GM10248 (cell line): ENCODE results near the gene SULT1A1.
"Not testable (repeated sequence)": the region's sequence is repeated elsewhere in the genome, so short reads cannot be mapped to it uniquely, and the experiment has no call there.

ENCODE experiments used
- CTCF ChIA-PET: fragments of 300-600 bp; sonication (Branson Sonifier 250); formaldehyde crosslinking; extraction: SDS; loops from one replicate; lab custom pipeline; 2021; ENCODE audit warnings: antibody characterized with exemption; lab: Yijun Ruan, JAX
- POLR2A ChIA-PET: fragments of 350-650 bp; sonication (Branson Sonifier 250); formaldehyde crosslinking; extraction: SDS; loops from one replicate; lab custom pipeline; 2020; ENCODE audit warnings: antibody characterized with exemption; lab: Yijun Ruan, JAX
- DNase-seq: peaks from one replicate; pipeline ENCODE4 v3.0.0; 2012; ENCODE audit errors: extremely low spot score
- TF ChIP-seq, protein P1 (sequence below): IDR thresholded peaks from 2 replicates; pipeline ENCODE4 v1.5.1; 2012; ENCODE audit warnings: mild to moderate bottlenecking, low read depth; ENCODE audit errors: extremely low read depth, missing control alignments, control extremely low read depth

The SULT1A1 gene

GRCh38 chr16:28572696-28573510 is 36.9 kb downstream of the SULT1A1 start:
- no peak for DNase-seq
- ChIA-PET CTCF (interaction anchor here (1.2 to 1.4 kb wide), 2 partner anchors 8 to 16 kb away, joined by 4 read pairs; no protein-coding TSS in a partner anchor), POLR2A (no interaction called here)
- TF ChIP-seq, protein P1, sequence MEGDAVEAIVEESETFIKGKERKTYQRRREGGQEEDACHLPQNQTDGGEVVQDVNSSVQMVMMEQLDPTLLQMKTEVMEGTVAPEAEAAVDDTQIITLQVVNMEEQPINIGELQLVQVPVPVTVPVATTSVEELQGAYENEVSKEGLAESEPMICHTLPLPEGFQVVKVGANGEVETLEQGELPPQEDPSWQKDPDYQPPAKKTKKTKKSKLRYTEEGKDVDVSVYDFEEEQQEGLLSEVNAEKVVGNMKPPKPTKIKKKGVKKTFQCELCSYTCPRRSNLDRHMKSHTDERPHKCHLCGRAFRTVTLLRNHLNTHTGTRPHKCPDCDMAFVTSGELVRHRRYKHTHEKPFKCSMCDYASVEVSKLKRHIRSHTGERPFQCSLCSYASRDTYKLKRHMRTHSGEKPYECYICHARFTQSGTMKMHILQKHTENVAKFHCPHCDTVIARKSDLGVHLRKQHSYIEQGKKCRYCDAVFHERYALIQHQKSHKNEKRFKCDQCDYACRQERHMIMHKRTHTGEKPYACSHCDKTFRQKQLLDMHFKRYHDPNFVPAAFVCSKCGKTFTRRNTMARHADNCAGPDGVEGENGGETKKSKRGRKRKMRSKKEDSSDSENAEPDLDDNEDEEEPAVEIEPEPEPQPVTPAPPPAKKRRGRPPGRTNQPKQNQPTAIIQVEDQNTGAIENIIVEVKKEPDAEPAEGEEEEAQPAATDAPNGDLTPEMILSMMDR, result no peak

- TF ChIP-seq, protein P1, result no peak
- ChIA-PET POLR2A (no interaction called here), CTCF (no interaction called here)
- DNase-seq, result no peak
These were observed 39.7 kb downstream of the SULT1A1 start for GRCh38 chr16:28569968-28570752.

GRCh38 chr16:28569021-28569420 is 40.8 kb downstream of the SULT1A1 start:
- no peak for DNase-seq
- CTCF ChIA-PET, result interaction anchor here (0.8 to 1.3 kb wide), 2 partner anchors 12 to 14 kb away, joined by 3 to 7 read pairs; partner anchors contain the start of gene SGF29
- TF ChIP-seq, protein P1, result no peak
- POLR2A ChIA-PET, result no interaction called here

GRCh38 chr16:28567292-28567691 is 42.6 kb downstream of the SULT1A1 start:
- TF ChIP-seq, protein P1, result no peak
- no peak for DNase-seq
- ChIA-PET CTCF (no interaction called here), POLR2A (no interaction called here)

DNA sequence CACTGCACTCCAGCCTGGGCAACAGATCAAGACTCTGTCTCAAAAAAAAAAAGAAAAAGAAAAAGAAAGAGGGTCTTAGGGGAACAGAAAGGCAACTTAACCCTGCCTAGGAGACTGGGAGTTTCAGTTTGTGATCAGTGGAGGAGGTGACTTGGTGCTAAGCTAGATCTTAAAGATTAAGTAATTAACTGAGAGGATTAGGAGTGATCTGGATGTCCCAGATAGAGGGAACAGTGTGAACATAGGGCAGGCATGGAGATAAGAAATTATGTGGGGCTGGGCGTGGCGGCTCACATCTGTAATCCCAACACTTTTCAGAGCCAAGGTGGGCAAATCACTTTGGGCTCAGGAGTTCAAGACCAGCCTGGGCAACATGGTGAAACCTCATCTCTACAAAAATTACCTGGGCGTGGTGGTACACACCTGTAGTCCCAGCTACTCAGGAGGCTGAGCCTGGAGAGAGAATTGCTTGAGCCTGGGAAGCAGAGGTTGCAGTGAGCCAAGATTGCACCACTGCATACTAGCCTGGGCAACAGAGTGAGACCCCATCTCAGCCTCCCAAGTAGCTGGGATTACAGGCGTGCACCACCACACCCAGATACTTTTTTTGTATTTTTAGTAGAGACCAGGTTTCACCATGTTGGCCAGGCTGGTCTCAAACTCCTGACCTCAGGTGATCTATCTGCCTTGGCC is 43.5 kb downstream of the SULT1A1 start:
- CTCF ChIA-PET, DNase-seq, POLR2A ChIA-PET: not testable (repeated sequence)

GRCh38 chr16:28563218-28563617 is 46.6 kb downstream of the SULT1A1 start:
- DNase-seq, result no peak
- POLR2A ChIA-PET, result no interaction called here
- CTCF ChIA-PET, result no interaction called here
- TF ChIP-seq, protein P1, result no peak

GRCh38 chr16:28562199-28562598 is 47.6 kb downstream of the SULT1A1 start:
- ChIA-PET CTCF (no interaction called here), POLR2A (no interaction called here)
- TF ChIP-seq, protein P1, result no peak
- no peak for DNase-seq
